K562 (cell line): ENCODE measurements around the gene BLOC1S4. TPM values are rescaled to one million over a fixed set of nuclear protein-coding genes. Genes with fewer than 3 reads are reported as not detected.
A peak's percentile ranks its signal among the peaks of the same experiment; 100 is the strongest.

Experiments
- BCL6 ChIP-seq: fragments of 250-450 bp; sonication (Bioruptor Pico); IDR thresholded peaks from 2 replicates; pipeline ENCODE4 v1.4.0; 2020
- BDP1 ChIP-seq: IDR thresholded peaks from 3 replicates; pipeline ENCODE4 v1.6.1; 2011; ENCODE audit not compliant: insufficient read length, insufficient read depth
- C11orf30 ChIP-seq: fragments of 450-650 bp; IDR thresholded peaks from 2 replicates; pipeline ENCODE4 v1.6.1; 2016; ENCODE audit warnings: low read depth, mild to moderate bottlenecking
- EGR1 ChIP-seq: fragments of 450-650 bp; conservative IDR thresholded peaks from 2 replicates; pipeline ENCODE4 v1.6.1; 2017; ENCODE audit warnings: mild to moderate bottlenecking
- ERF ChIP-seq: fragments of 450-650 bp; formaldehyde crosslinking; IDR thresholded peaks from 2 replicates; pipeline ENCODE4 v1.4.0; 2020; ENCODE audit warnings: mild to moderate bottlenecking, mixed read lengths
- ESRRA ChIP-seq: fragments of 450-650 bp; IDR thresholded peaks from 2 replicates; pipeline ENCODE4 v1.6.1; 2014; ENCODE audit warnings: low read depth, mild to moderate bottlenecking, moderate library complexity, borderline replicate concordance
- FOS ChIP-seq: IDR thresholded peaks from 3 replicates; pipeline ENCODE4 v1.6.1; 2011; ENCODE audit not compliant: insufficient read length; ENCODE audit errors: extremely low read depth
- FOXA1 ChIP-seq: fragments of 450-650 bp; IDR thresholded peaks from 2 replicates; pipeline ENCODE4 v1.6.1; 2016; ENCODE audit warnings: mild to moderate bottlenecking, borderline replicate concordance
- GABPA ChIP-seq: fragments of 200-800 bp; sonication (Bioruptor generic); conservative IDR thresholded peaks from 2 replicates; pipeline ENCODE4 v1.6.1; 2016; ENCODE audit warnings: low read depth, missing genetic modification characterization, missing compliant biosample characterization
- GATAD2B ChIP-seq: fragments of 450-650 bp; IDR thresholded peaks from 2 replicates; pipeline ENCODE4 v1.6.1; 2017; ENCODE audit warnings: mild to moderate bottlenecking, borderline replicate concordance
- HLTF ChIP-seq: fragments of 450-650 bp; IDR thresholded peaks from 2 replicates; pipeline ENCODE4 v1.6.1; 2016
- L3MBTL2 ChIP-seq: fragments of 450-650 bp; IDR thresholded peaks from 2 replicates; pipeline ENCODE4 v1.6.1; 2016; ENCODE audit warnings: mild to moderate bottlenecking, moderate library complexity
- NR2C1 ChIP-seq, 2 experiments: fragments of 450-650 bp; IDR thresholded peaks; 2 replicates each; pipeline ENCODE4 v1.6.1; 2017; ENCODE audit warnings: mild to moderate bottlenecking in 2 of 2, antibody characterized with exemption in 1 of 2, inconsistent platforms in 1 of 2, missing compliant biosample characterization in 1 of 2, missing genetic modification characterization in 1 of 2
- NRF1 ChIP-seq, 2 experiments: fragments of 450-650 bp; IDR thresholded peaks in 1 of 2; conservative IDR thresholded peaks in 1 of 2; 2 replicates each; pipeline ENCODE4 v1.6.1; 2014; ENCODE audit warnings: mild to moderate bottlenecking in 2 of 2
- OTX1 ChIP-seq: fragments of 450-650 bp; formaldehyde crosslinking; IDR thresholded peaks from 2 replicates; pipeline ENCODE4 v1.4.0; 2022; ENCODE audit warnings: mild to moderate bottlenecking
- RFX7 ChIP-seq: fragments of 250-450 bp; sonication (Bioruptor Pico); IDR thresholded peaks from 2 replicates; pipeline ENCODE4 v1.5.1; 2021; ENCODE audit warnings: mild to moderate bottlenecking
- SIN3B ChIP-seq: fragments of 450-650 bp; IDR thresholded peaks from 2 replicates; pipeline ENCODE4 v1.6.1; 2017; ENCODE audit warnings: low read depth, mild to moderate bottlenecking, moderate library complexity
- SIX5 ChIP-seq, 2 experiments: IDR thresholded peaks; 2 replicates each; pipeline ENCODE4 v1.6.1; 2011; ENCODE audit warnings: low read length in 2 of 2, borderline replicate concordance in 1 of 2, low read depth in 1 of 2, mild to moderate bottlenecking in 1 of 2, moderate library complexity in 1 of 2; ENCODE audit not compliant: insufficient read depth in 1 of 2
- SMARCA4 ChIP-seq: fragments of 450-650 bp; IDR thresholded peaks from 2 replicates; pipeline ENCODE4 v1.6.1; 2016
- SNIP1 ChIP-seq: fragments of 450-650 bp; IDR thresholded peaks from 2 replicates; pipeline ENCODE4 v1.7.1; 2017; ENCODE audit warnings: low read depth, mild to moderate bottlenecking
- SNRNP70 ChIP-seq: fragments of 200-400 bp; formaldehyde crosslinking; optimal IDR thresholded peaks from 2 replicates; pipeline ENCODE3; 2017; ENCODE audit warnings: low read depth, low read length
- SRSF9 ChIP-seq: fragments of 200-400 bp; formaldehyde crosslinking; IDR thresholded peaks from 2 replicates; pipeline ENCODE4 v1.6.1; 2017; ENCODE audit warnings: low read depth, low read length, borderline replicate concordance
- TAF1 ChIP-seq: IDR thresholded peaks from 2 replicates; pipeline ENCODE4 v1.6.1; 2011; ENCODE audit warnings: mild to moderate bottlenecking, low read length, moderate library complexity; ENCODE audit not compliant: insufficient read depth, control insufficient read depth, severe bottlenecking; ENCODE audit errors: extremely low read depth
- TBP ChIP-seq: optimal IDR thresholded peaks from 2 replicates; pipeline ENCODE3; 2011; ENCODE audit warnings: low read depth, low read length, improper control_type of control experiment
- ZNF124 ChIP-seq: sonication (generic); formaldehyde crosslinking; IDR thresholded peaks from 2 replicates; pipeline ENCODE4 v1.8.1; 2022; ENCODE audit warnings: missing genetic modification reagents
- ZNF354B ChIP-seq: fragments of 250-450 bp; sonication (Bioruptor Pico); IDR thresholded peaks from 2 replicates; pipeline ENCODE4 v1.4.0; 2020
- polyA plus RNA-seq, 8 experiments: library from polyadenylated mRNA; depleted of rRNA in 4 of 8; stranded (reverse) in 5 of 8; unstranded in 3 of 8; fragments of >200 nt; fragmentation: Nextera tagmentation in 2 of 8; fragmentation: Illumina TruSeq in 1 of 8; extraction: Ambion mirVana in 2 of 8; extraction: Trizol in 1 of 8; gene quantifications; 2 replicates each; pipeline versions ENCODE4 v1.2.1 to v1.2.3, GENCODE V29; 2011 to 2014; ENCODE audit warnings: inconsistent platforms in 1 of 8, missing spikeins in 1 of 8
- total RNA-seq, 7 experiments: library from RNA; depleted of rRNA in 6 of 7; stranded (reverse); fragments of >200 nt in 6 of 7; fragmentation: Illumina TruSeq in 2 of 7; extraction: Trizol in 2 of 7; gene quantifications; 2 replicates each; pipeline versions ENCODE4 v1.2.1 to v1.2.3, GENCODE V29; 2011 to 2021; ENCODE audit warnings: low replicate concordance in 1 of 7
- TF ChIP-seq, protein P1 (sequence below): IDR thresholded peaks from 2 replicates; pipeline ENCODE4 v1.6.1; 2012; ENCODE audit warnings: low read depth, low read length, improper control_type of control experiment, borderline replicate concordance
- TF ChIP-seq, protein P2 (sequence below): fragments of 250-450 bp; sonication (Bioruptor Pico); IDR thresholded peaks from 2 replicates; pipeline ENCODE4 v1.5.0; 2022; ENCODE audit warnings: mild to moderate bottlenecking

BLOC1S4 gene
- total and polyA plus RNA-seq, 9 of the 15 experiments (the other 6 are each of a cell fraction or from before 2014, with no cell fraction given), result 3.1 to 31.6 (median 11.2) TPM

DNA sequence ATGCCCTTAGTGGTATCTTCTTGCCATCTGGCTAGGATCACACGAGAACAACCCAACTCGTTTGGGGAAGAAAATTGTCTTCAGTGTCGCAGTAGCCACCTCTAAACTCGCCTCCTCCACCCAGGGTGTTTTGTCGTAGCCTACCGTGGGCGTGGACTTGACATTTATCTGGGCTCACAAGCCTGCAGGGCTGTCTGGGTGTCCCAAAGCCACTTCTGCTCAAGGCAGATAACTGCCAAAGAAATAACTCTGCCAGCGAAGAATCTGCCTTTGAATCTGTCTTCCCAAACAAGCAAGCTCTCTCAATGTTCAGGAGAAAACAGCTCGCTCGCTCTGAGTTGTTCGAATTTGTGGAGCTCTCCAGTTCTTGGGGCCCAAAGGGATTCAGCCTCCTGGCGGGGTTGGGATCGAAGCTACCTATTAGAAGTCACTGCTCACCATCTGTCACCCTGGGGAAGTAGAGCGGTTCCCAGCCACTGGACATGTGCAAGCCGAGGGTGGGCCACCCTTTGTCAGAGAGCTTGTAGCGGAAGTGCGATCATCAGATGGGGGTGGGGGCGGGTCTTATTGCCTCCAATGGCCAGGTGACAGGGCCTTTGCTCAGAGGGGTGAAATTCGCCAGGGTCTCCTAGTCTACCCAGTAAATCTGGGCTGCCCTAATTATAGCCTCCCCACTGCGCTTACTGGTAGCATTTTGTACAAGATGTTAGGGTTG is 14.8 kb downstream of the BLOC1S4 start (continued):
- TF ChIP-seq GABPA (tag) (peak; percentile 76), BCL6 (CRISPR knock-in tag) (no peak; the same call in 1 of the 2 replicates), ZNF354B (CRISPR knock-in tag) (no peak), SRSF9 (no peak), SNRNP70 (no peak), OTX1 (CRISPR knock-in tag) (no peak), RFX7 (CRISPR knock-in tag) (no peak), HLTF (0 out of 2 replicates have a peak, but pooled peaks have one; percentile 61), SIX5 (IDR thresholded peaks at IDR 0.05; ENCODE audit: borderline replicate concordance in 1 of 2, insufficient read depth in 1 of 2, low read depth in 1 of 2, low read length in 2 of 2) (no peak), ZNF124 (CRISPR knock-in tag) (no peak), SNIP1 (no peak), SMARCA4 (peak; percentile 98), GATAD2B (peak; percentile 86; the same call in 1 of the 2 replicates), NRF1 (conservative IDR thresholded peaks at IDR 0.05 in 1 of 2, IDR thresholded peaks at IDR 0.05 in 1 of 2) (peak; percentile 82 to 85), FOS (no peak), NR2C1 (IDR thresholded peaks at IDR 0.05) (no peak), NR2C1 (tag; IDR thresholded peaks at IDR 0.05) (no peak), C11orf30 (no peak), ESRRA (peak; percentile 61; the same call in 1 of the 2 replicates), BDP1 (no peak), L3MBTL2 (peak; percentile 93), SIN3B (no peak), ERF (CRISPR knock-in tag) (no peak), TBP (no peak), FOXA1 (no peak), EGR1 (peak; percentile 95), TAF1 (peak; percentile 23)
- TF ChIP-seq, protein P1, sequence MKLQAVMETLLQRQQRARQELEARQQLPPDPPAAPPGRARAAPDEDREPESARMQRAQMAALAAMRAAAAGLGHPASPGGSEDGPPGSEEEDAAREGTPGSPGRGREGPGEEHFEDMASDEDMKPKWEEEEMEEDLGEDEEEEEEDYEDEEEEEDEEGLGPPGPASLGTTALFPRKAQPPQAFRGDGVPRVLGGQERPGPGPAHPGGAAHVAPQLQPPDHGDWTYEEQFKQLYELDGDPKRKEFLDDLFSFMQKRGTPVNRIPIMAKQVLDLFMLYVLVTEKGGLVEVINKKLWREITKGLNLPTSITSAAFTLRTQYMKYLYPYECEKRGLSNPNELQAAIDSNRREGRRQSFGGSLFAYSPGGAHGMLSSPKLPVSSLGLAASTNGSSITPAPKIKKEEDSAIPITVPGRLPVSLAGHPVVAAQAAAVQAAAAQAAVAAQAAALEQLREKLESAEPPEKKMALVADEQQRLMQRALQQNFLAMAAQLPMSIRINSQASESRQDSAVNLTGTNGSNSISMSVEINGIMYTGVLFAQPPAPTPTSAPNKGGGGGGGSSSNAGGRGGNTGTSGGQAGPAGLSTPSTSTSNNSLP, result peak; percentile 23; the same call in 1 of the 2 replicates
- TF ChIP-seq, protein P2, sequence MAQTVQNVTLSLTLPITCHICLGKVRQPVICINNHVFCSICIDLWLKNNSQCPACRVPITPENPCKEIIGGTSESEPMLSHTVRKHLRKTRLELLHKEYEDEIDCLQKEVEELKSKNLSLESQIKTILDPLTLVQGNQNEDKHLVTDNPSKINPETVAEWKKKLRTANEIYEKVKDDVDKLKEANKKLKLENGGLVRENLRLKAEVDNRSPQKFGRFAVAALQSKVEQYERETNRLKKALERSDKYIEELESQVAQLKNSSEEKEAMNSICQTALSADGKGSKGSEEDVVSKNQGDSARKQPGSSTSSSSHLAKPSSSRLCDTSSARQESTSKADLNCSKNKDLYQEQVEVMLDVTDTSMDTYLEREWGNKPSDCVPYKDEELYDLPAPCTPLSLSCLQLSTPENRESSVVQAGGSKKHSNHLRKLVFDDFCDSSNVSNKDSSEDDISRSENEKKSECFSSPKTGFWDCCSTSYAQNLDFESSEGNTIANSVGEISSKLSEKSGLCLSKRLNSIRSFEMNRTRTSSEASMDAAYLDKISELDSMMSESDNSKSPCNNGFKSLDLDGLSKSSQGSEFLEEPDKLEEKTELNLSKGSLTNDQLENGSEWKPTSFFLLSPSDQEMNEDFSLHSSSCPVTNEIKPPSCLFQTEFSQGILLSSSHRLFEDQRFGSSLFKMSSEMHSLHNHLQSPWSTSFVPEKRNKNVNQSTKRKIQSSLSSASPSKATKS (CRISPR knock-in tag), result no peak
